ENCODE data around the gene CLN6. TPM values are rescaled to one million over a fixed set of nuclear protein-coding genes. Genes with fewer than 3 reads are reported as not detected.

CLN6 gene
- total RNA-seq, 3 donors from 2014 or later (not counting 1 experiment from before 2014, with no cell fraction given): 14.9 to 19.0 (median 15.5) TPM

GRCh38 chr15:68261241-68261640 is 31.7 kb upstream of the CLN6 start:
- WGBS (ENCODE audit: insufficient coverage): no CpG with 5 or more reads among the region's 3 CpGs
- TF ChIP-seq CTCF (IDR thresholded peaks at IDR 0.05): no peak
- DNase-seq (no peak), ATAC-seq (no peak)
- Histone ChIP-seq H3K27ac (ENCODE audit: low read length) (no peak overlapping the region), H3K9me3 (ENCODE audit: control insufficient read depth, insufficient read depth, low read length) (no peaks in the 10 kb centered on the region), H3K27me3 (ENCODE audit: control insufficient read depth, insufficient read depth, low read length) (peaks cover 4% of the 10 kb centered on the region), H3K36me3 (ENCODE audit: control insufficient read depth, insufficient read depth, low read length) (no peaks in the 10 kb centered on the region), H3K4me3 (ENCODE audit: low read length) (no peak overlapping the region), H3K4me1 (ENCODE audit: control insufficient read depth, insufficient read depth, low read length) (peaks cover 9% of the 10 kb centered on the region)
- Mint-ChIP-seq H3K27me3 (ENCODE audit: low read depth in 2 of 2) (peaks cover 19 to 23% of the 10 kb centered on the region in 2 donors), H3K9me3 (no peaks in the 10 kb centered on the region), H3K27ac (no peak overlapping the region), H3K4me1 (peaks cover 0 to 5% of the 10 kb centered on the region in 2 donors), H3K4me3 (no peak overlapping the region), H3K36me3 (no peaks in the 10 kb centered on the region)
- intact Hi-C loops (cut with micrococcal nuclease): no loop called here

GRCh38 chr15:68259883-68260282 is 30.4 kb upstream of the CLN6 start:
- 93% methylated on average over 2 of the region's 2 CpGs for WGBS (ENCODE audit: insufficient coverage)
- Mint-ChIP-seq H3K36me3 (no peaks in the 10 kb centered on the region), H3K27me3 (ENCODE audit: low read depth in 2 of 2) (peaks cover 17 to 24% of the 10 kb centered on the region in 2 donors), H3K9me3 (no peaks in the 10 kb centered on the region), H3K4me1 (peaks cover 0 to 5% of the 10 kb centered on the region in 2 donors), H3K4me3 (no peak overlapping the region), H3K27ac (no peak overlapping the region)
- H3K4me3 ChIP-seq (ENCODE audit: low read length): no peak overlapping the region
- H3K27me3 ChIP-seq (ENCODE audit: control insufficient read depth, insufficient read depth, low read length): peaks cover 4% of the 10 kb centered on the region
- intact Hi-C loops (cut with micrococcal nuclease): no loop called here
- peaks cover 10% of the 10 kb centered on the region for H3K4me1 ChIP-seq (ENCODE audit: control insufficient read depth, insufficient read depth, low read length)
- H3K9me3 ChIP-seq (ENCODE audit: control insufficient read depth, insufficient read depth, low read length): no peaks in the 10 kb centered on the region
- H3K27ac ChIP-seq (ENCODE audit: low read length): no peak overlapping the region
- no peak for DNase-seq
- no peak for ATAC-seq
- no peak for TF ChIP-seq CTCF (IDR thresholded peaks at IDR 0.05)
- H3K36me3 ChIP-seq (ENCODE audit: control insufficient read depth, insufficient read depth, low read length): no peaks in the 10 kb centered on the region

- no peak overlapping the region for H3K4me3 Mint-ChIP-seq
Observed at GRCh38 chr15:68258692-68259091, 29.2 kb upstream of the CLN6 start.

More at GRCh38 chr15:68258692-68259091, 29.2 kb upstream of the CLN6 start:
- DNase-seq (peak in 1 of 2 donors; percentile 56), ATAC-seq (no peak)
- Mint-ChIP-seq H3K27me3 (ENCODE audit: low read depth in 2 of 2) (peaks cover 15 to 20% of the 10 kb centered on the region in 2 donors), H3K27ac (no peak overlapping the region), H3K9me3 (no peaks in the 10 kb centered on the region), H3K4me1 (peaks cover 0 to 5% of the 10 kb centered on the region in 2 donors), H3K36me3 (no peaks in the 10 kb centered on the region)
- Histone ChIP-seq H3K9me3 (ENCODE audit: control insufficient read depth, insufficient read depth, low read length) (no peaks in the 10 kb centered on the region), H3K27me3 (ENCODE audit: control insufficient read depth, insufficient read depth, low read length) (peaks cover 4% of the 10 kb centered on the region), H3K36me3 (ENCODE audit: control insufficient read depth, insufficient read depth, low read length) (no peaks in the 10 kb centered on the region), H3K4me3 (ENCODE audit: low read length) (no peak overlapping the region), H3K4me1 (ENCODE audit: control insufficient read depth, insufficient read depth, low read length) (peaks cover 10% of the 10 kb centered on the region), H3K27ac (ENCODE audit: low read length) (no peak overlapping the region)
- WGBS (ENCODE audit: insufficient coverage): 90% methylated on average over 3 of the region's 4 CpGs
- no peak for TF ChIP-seq CTCF (IDR thresholded peaks at IDR 0.05)
- intact Hi-C loops (cut with micrococcal nuclease): no loop called here

Measured in natural killer cell (primary cell).